Transverse colon (tissue), 3 donors: ENCODE measurements around the gene GJA1.
"Not testable (repeated sequence)": the region's sequence is repeated elsewhere in the genome, so short reads cannot be mapped to it uniquely, and the experiment has no call there.

Experiments used
- POLR2A ChIP-seq: fragments of 450-650 bp; IDR thresholded peaks from one replicate; pipeline ENCODE4 v1.6.1; 2016; ENCODE audit warnings: antibody characterized with exemption, mild to moderate bottlenecking, moderate library complexity
- TF ChIP-seq, protein P1 (sequence below), 5 experiments: fragments of 200-600 bp in 3 of 5; fragments of 450-650 bp in 2 of 5; sonication (generic) in 3 of 5; IDR thresholded peaks; 1 replicate in 2 of 5; 2 replicates in 3 of 5; pipeline ENCODE4 v1.5.1; 2016 to 2017; ENCODE audit warnings: antibody characterized with exemption in 5 of 5, inconsistent platforms in 3 of 5, mild to moderate bottlenecking in 2 of 5, moderate library complexity in 1 of 5

- TF ChIP-seq, protein P1, sequence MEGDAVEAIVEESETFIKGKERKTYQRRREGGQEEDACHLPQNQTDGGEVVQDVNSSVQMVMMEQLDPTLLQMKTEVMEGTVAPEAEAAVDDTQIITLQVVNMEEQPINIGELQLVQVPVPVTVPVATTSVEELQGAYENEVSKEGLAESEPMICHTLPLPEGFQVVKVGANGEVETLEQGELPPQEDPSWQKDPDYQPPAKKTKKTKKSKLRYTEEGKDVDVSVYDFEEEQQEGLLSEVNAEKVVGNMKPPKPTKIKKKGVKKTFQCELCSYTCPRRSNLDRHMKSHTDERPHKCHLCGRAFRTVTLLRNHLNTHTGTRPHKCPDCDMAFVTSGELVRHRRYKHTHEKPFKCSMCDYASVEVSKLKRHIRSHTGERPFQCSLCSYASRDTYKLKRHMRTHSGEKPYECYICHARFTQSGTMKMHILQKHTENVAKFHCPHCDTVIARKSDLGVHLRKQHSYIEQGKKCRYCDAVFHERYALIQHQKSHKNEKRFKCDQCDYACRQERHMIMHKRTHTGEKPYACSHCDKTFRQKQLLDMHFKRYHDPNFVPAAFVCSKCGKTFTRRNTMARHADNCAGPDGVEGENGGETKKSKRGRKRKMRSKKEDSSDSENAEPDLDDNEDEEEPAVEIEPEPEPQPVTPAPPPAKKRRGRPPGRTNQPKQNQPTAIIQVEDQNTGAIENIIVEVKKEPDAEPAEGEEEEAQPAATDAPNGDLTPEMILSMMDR (IDR thresholded peaks at IDR 0.05) = not testable (repeated sequence)
- TF ChIP-seq POLR2A = not testable (repeated sequence)
Measured at GRCh38 chr6:121431776-121432175, 3.7 kb upstream of the GJA1 start.
